Measurements from ENCODE around the gene MORC4. TPM values are rescaled to one million over a fixed set of nuclear protein-coding genes. Genes with fewer than 3 reads are reported as not detected.

The MORC4 gene
- total RNA-seq, 1 experiment from 2014 or later: 23.0 TPM

GRCh38 chrX:106899276-106899675, 100.7 kb downstream of the MORC4 start:
- H3K27ac Mint-ChIP-seq (ENCODE audit: low read depth, unreplicated experiment): no peak overlapping the region
- H3K4me3 Mint-ChIP-seq (ENCODE audit: unreplicated experiment): no peak overlapping the region
- no peak for DNase-seq (ENCODE audit: unreplicated experiment)
- ChIA-PET POLR2A (no interaction called here), CTCF (interaction anchor here (0.5 to 6.8 kb wide), 10 partner anchors 10 to 1368 kb away, joined by 3 to 67 read pairs (median 4); no protein-coding TSS in a partner anchor)
- H3K4me1 Mint-ChIP-seq (ENCODE audit: insufficient read depth, unreplicated experiment): peaks cover 21% of the 10 kb centered on the region
- no peaks in the 10 kb centered on the region for H3K9me3 Mint-ChIP-seq (ENCODE audit: unreplicated experiment)
- H3K27me3 Mint-ChIP-seq (ENCODE audit: insufficient read depth, unreplicated experiment): peaks cover 46% of the 10 kb centered on the region
- no TSS peak for BruUV-seq (replicated peaks)
- intact Hi-C loops (cut with micrococcal nuclease): no loop called here
- H3K36me3 Mint-ChIP-seq (ENCODE audit: insufficient read depth, unreplicated experiment): no peaks in the 10 kb centered on the region
- no peak for TF ChIP-seq CTCF (IDR thresholded peaks at IDR 0.05; ENCODE audit: unreplicated experiment)

- H3K4me1 Mint-ChIP-seq (ENCODE audit: insufficient read depth, unreplicated experiment): peaks cover 21% of the 10 kb centered on the region
- TF ChIP-seq CTCF (IDR thresholded peaks at IDR 0.05; ENCODE audit: unreplicated experiment): peak; percentile 47
- peak; percentile 75 for DNase-seq (ENCODE audit: unreplicated experiment)
- CTCF ChIA-PET: interaction anchor here (0.5 to 6.8 kb wide), 8 partner anchors 14 to 1367 kb away, joined by 3 to 67 read pairs (median 4); partner anchors contain the start of gene NCBP2L
- no peak overlapping the region for H3K4me3 Mint-ChIP-seq (ENCODE audit: unreplicated experiment)
- no peaks in the 10 kb centered on the region for H3K36me3 Mint-ChIP-seq (ENCODE audit: insufficient read depth, unreplicated experiment)
- H3K27me3 Mint-ChIP-seq (ENCODE audit: insufficient read depth, unreplicated experiment): peaks cover 50% of the 10 kb centered on the region
- BruUV-seq (replicated peaks): no TSS peak
- intact Hi-C loops (cut with micrococcal nuclease): loop anchor here (1.0 kb wide), 1 partner anchor 55 kb away; no protein-coding TSS in a partner anchor
- POLR2A ChIA-PET: interaction anchor here (0.6 kb wide), 1 partner anchor 1265 kb away, joined by 3 read pairs; no protein-coding TSS in a partner anchor
- H3K27ac Mint-ChIP-seq (ENCODE audit: low read depth, unreplicated experiment): no peak overlapping the region
- H3K9me3 Mint-ChIP-seq (ENCODE audit: unreplicated experiment): no peaks in the 10 kb centered on the region
Measured at GRCh38 chrX:106898462-106898861, 101.5 kb downstream of the MORC4 start.

DNA sequence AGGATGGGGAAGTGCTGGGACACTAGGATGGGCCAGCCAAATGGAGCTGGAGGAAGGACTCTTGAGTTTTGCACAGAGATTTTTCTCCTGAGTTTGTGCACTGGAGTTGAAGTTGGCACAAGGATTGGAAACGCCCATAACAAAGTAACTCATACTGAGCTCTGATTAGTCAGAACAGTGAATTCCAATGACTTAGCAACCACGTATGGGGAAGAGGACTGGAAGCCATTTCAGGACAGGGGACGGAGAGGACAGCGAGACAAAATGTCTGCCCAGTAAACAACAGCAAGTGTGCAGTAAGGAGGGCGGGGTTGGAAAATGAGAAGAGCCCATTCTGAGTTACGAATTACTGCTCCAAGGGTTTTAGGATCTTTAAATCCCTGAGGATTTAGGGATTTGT, 102.8 kb downstream of the MORC4 start:
- intact Hi-C loops (cut with micrococcal nuclease): no loop called here
- DNase-seq (ENCODE audit: unreplicated experiment): no peak
- no peaks in the 10 kb centered on the region for H3K36me3 Mint-ChIP-seq (ENCODE audit: insufficient read depth, unreplicated experiment)
- TF ChIP-seq CTCF (IDR thresholded peaks at IDR 0.05; ENCODE audit: unreplicated experiment): no peak
- H3K9me3 Mint-ChIP-seq (ENCODE audit: unreplicated experiment): no peaks in the 10 kb centered on the region
- peaks cover 21% of the 10 kb centered on the region for H3K4me1 Mint-ChIP-seq (ENCODE audit: insufficient read depth, unreplicated experiment)
- BruUV-seq (replicated peaks): no TSS peak
- H3K4me3 Mint-ChIP-seq (ENCODE audit: unreplicated experiment): no peak overlapping the region
- H3K27me3 Mint-ChIP-seq (ENCODE audit: insufficient read depth, unreplicated experiment): peaks cover 62% of the 10 kb centered on the region
- ChIA-PET CTCF (interaction anchor here (0.7 to 8.3 kb wide), 8 partner anchors 9 to 63 kb away, joined by 3 to 67 read pairs (median 6); no protein-coding TSS in a partner anchor), POLR2A (interaction anchor here (0.8 kb wide), 1 partner anchor 102 kb away, joined by 3 read pairs; the partner anchor contains the start of gene MORC4)
- no peak overlapping the region for H3K27ac Mint-ChIP-seq (ENCODE audit: low read depth, unreplicated experiment)

- intact Hi-C loops (cut with micrococcal nuclease): loop anchor here (1.0 to 2.0 kb wide), 3 partner anchors 58 to 882 kb away; partner anchors contain the start of gene NCBP2L
- Mint-ChIP-seq H3K27ac (ENCODE audit: low read depth, unreplicated experiment) (peak overlapping the region; percentile 25), H3K9me3 (ENCODE audit: unreplicated experiment) (no peaks in the 10 kb centered on the region), H3K36me3 (ENCODE audit: insufficient read depth, unreplicated experiment) (no peaks in the 10 kb centered on the region), H3K4me1 (ENCODE audit: insufficient read depth, unreplicated experiment) (peaks cover 21% of the 10 kb centered on the region), H3K4me3 (ENCODE audit: unreplicated experiment) (no peak overlapping the region), H3K27me3 (ENCODE audit: insufficient read depth, unreplicated experiment) (peaks cover 58% of the 10 kb centered on the region)
- no TSS peak for BruUV-seq (replicated peaks)
- ChIA-PET POLR2A (no interaction called here), CTCF (interaction anchor here (0.6 to 8.3 kb wide), 20 partner anchors 10 to 1107 kb away, joined by 3 to 67 read pairs (median 4); partner anchors contain the start of gene CLDN2)
- no peak for TF ChIP-seq CTCF (IDR thresholded peaks at IDR 0.05; ENCODE audit: unreplicated experiment)
- peak; percentile 87 for DNase-seq (ENCODE audit: unreplicated experiment)
Measured at GRCh38 chrX:106894978-106895452, 105.0 kb downstream of the MORC4 start.

Measured in MCF 10A (cell line).